AG10803 (cell line): ENCODE measurements around the gene DAAM2.
A peak's percentile ranks its signal among the peaks of the same experiment; 100 is the strongest.

Experiments
- DNase-seq: peaks from one replicate; pipeline ENCODE4 v3.0.0; 2010; ENCODE audit warnings: low read depth
- H3K4me3 ChIP-seq: 2 replicates; pipeline ENCODE4 v1.5.1; 2011; ENCODE audit warnings: mild to moderate bottlenecking, low read length, control low read depth
- CTCF ChIP-seq: conservative IDR thresholded peaks from 2 replicates; pipeline ENCODE4 v1.5.1; 2011; ENCODE audit warnings: mild to moderate bottlenecking, low read length, control low read depth, inconsistent platforms

DAAM2 gene

GRCh38 chr6:39865011-39865888 is 73.1 kb downstream of the DAAM2 start:
- DNase-seq = peak; percentile 48
- H3K4me3 ChIP-seq = no peak overlapping the region
- peak; percentile 80 for TF ChIP-seq CTCF

- no peak; the same call in 1 of the 2 replicates for TF ChIP-seq CTCF
- DNase-seq = no peak
Measured at GRCh38 chr6:39867592-39867991, 75.4 kb downstream of the DAAM2 start.

GRCh38 chr6:39870950-39871349 is 78.8 kb downstream of the DAAM2 start:
- TF ChIP-seq CTCF = no peak
- no peak overlapping the region for H3K4me3 ChIP-seq
- no peak for DNase-seq

More at GRCh38 chr6:39867592-39867991, 75.4 kb downstream of the DAAM2 start:
- no peak overlapping the region for H3K4me3 ChIP-seq

GRCh38 chr6:39873439-39873838 is 81.3 kb downstream of the DAAM2 start:
- no peak for DNase-seq
- H3K4me3 ChIP-seq = no peak overlapping the region
- no peak for TF ChIP-seq CTCF

- TF ChIP-seq CTCF = no peak
- H3K4me3 ChIP-seq = no peak overlapping the region
- DNase-seq = no peak
Measured at GRCh38 chr6:39876111-39876510, 83.9 kb downstream of the DAAM2 start.

GRCh38 chr6:39876826-39877225 is 84.7 kb downstream of the DAAM2 start:
- no peak overlapping the region for H3K4me3 ChIP-seq
- TF ChIP-seq CTCF = no peak

GRCh38 chr6:39879535-39879934 is 87.4 kb downstream of the DAAM2 start:
- TF ChIP-seq CTCF = no peak

More at GRCh38 chr6:39876826-39877225, 84.7 kb downstream of the DAAM2 start:
- DNase-seq = no peak

More at GRCh38 chr6:39879535-39879934, 87.4 kb downstream of the DAAM2 start:
- H3K4me3 ChIP-seq = no peak overlapping the region
- no peak for DNase-seq
